HepG2 (cell line): Measurements from ENCODE around the gene CLIC3. TPM values are rescaled to one million over a fixed set of nuclear protein-coding genes. Genes with fewer than 3 reads are reported as not detected.

Experiments
- AHR ChIP-seq: IDR thresholded peaks from 2 replicates; pipeline ENCODE4 v1.6.1; 2018; ENCODE audit warnings: missing genetic modification reagents, missing compliant biosample characterization
- ARNT2 ChIP-seq: sonication (generic); formaldehyde crosslinking; IDR thresholded peaks from 2 replicates; pipeline ENCODE4 v1.8.0; 2022; ENCODE audit warnings: mild to moderate bottlenecking, low read depth, missing genetic modification reagents, moderate library complexity
- DRAP1 ChIP-seq: IDR thresholded peaks from 2 replicates; pipeline ENCODE4 v1.6.1; 2016; ENCODE audit warnings: missing genetic modification reagents, missing compliant biosample characterization
- HDAC1 ChIP-seq: sonication (generic); formaldehyde crosslinking; IDR thresholded peaks from 2 replicates; pipeline ENCODE4 v1.5.1; 2020; ENCODE audit warnings: mild to moderate bottlenecking, missing genetic modification reagents
- HMGXB4 ChIP-seq, 2 experiments: sonication (generic) in 1 of 2; formaldehyde crosslinking in 1 of 2; IDR thresholded peaks; 2 replicates each; pipeline versions ENCODE4 v1.4.0 to v1.6.1; 2018 to 2020; ENCODE audit warnings: missing genetic modification reagents in 2 of 2, borderline replicate concordance in 1 of 2, low read depth in 1 of 2, mild to moderate bottlenecking in 1 of 2, missing biosample characterization in 1 of 2
- HNF1B ChIP-seq: sonication (generic); formaldehyde crosslinking; IDR thresholded peaks from 2 replicates; pipeline ENCODE4 v1.5.1; 2020; ENCODE audit warnings: mild to moderate bottlenecking, moderate library complexity, missing genetic modification reagents
- KDM4B ChIP-seq: sonication (generic); formaldehyde crosslinking; IDR thresholded peaks from 2 replicates; pipeline ENCODE4 v1.4.0; 2020; ENCODE audit warnings: missing genetic modification reagents
- PCBP1 ChIP-seq: fragments of 200-400 bp; formaldehyde crosslinking; IDR thresholded peaks from 2 replicates; pipeline ENCODE4 v1.6.1; 2017; ENCODE audit warnings: mild to moderate bottlenecking, low read depth, low read length, borderline replicate concordance
- RAD21 ChIP-seq: fragments of 450-650 bp; formaldehyde crosslinking; IDR thresholded peaks from 2 replicates; pipeline ENCODE4 v1.5.0; 2020; ENCODE audit warnings: mild to moderate bottlenecking
- SMARCC2 ChIP-seq: fragments of 450-650 bp; IDR thresholded peaks from 2 replicates; pipeline ENCODE4 v1.6.1; 2017; ENCODE audit warnings: antibody characterized with exemption, mild to moderate bottlenecking
- STAG1 ChIP-seq: sonication (generic); formaldehyde crosslinking; IDR thresholded peaks from 2 replicates; pipeline ENCODE4 v1.4.0; 2020; ENCODE audit warnings: missing genetic modification reagents
- U2AF1 ChIP-seq: fragments of 200-400 bp; formaldehyde crosslinking; optimal IDR thresholded peaks from 2 replicates; pipeline ENCODE3; 2017; ENCODE audit warnings: mild to moderate bottlenecking, low read depth, low read length
- ZMYM4 ChIP-seq: sonication (generic); formaldehyde crosslinking; IDR thresholded peaks from 2 replicates; pipeline ENCODE4 v1.8.1; 2023; ENCODE audit warnings: mild to moderate bottlenecking, missing genetic modification reagents
- ZNF263 ChIP-seq: sonication (generic); formaldehyde crosslinking; IDR thresholded peaks from 2 replicates; pipeline ENCODE4 v1.4.0; 2020; ENCODE audit warnings: missing genetic modification reagents
- ZNF280D ChIP-seq: sonication (generic); formaldehyde crosslinking; IDR thresholded peaks from 2 replicates; pipeline ENCODE4 v1.5.1; 2020; ENCODE audit warnings: mild to moderate bottlenecking, missing genetic modification reagents
- ZNF710 ChIP-seq: sonication (generic); formaldehyde crosslinking; IDR thresholded peaks from 2 replicates; pipeline ENCODE4 v1.5.0; 2020; ENCODE audit warnings: mild to moderate bottlenecking, missing genetic modification reagents, borderline replicate concordance
- ZNF776 ChIP-seq: sonication (generic); formaldehyde crosslinking; IDR thresholded peaks from 2 replicates; pipeline ENCODE4 v1.4.0; 2020; ENCODE audit warnings: mild to moderate bottlenecking, missing genetic modification reagents
- ZNF792 ChIP-seq: IDR thresholded peaks from 2 replicates; pipeline ENCODE4 v1.6.1; 2016
- polyA plus RNA-seq, 8 experiments: library from polyadenylated mRNA; depleted of rRNA in 3 of 8; stranded (reverse) in 7 of 8; unstranded in 1 of 8; fragments of >200 nt; fragmentation: Illumina TruSeq in 4 of 8; extraction: Trizol in 4 of 8; gene quantifications; 2 replicates each; pipeline versions ENCODE4 v1.2.1 to v1.2.3, GENCODE V29; 2011 to 2016; ENCODE audit warnings: low read depth in 4 of 8, missing spikeins in 1 of 8, mixed read lengths in 1 of 8; ENCODE audit not compliant: insufficient read depth in 1 of 8
- total RNA-seq, 5 experiments: library from RNA; depleted of rRNA; stranded (reverse); fragments of >200 nt; fragmentation: Illumina TruSeq; extraction: Trizol; gene quantifications; 2 replicates each; pipeline ENCODE4 v1.2.3, GENCODE V29; 2016; ENCODE audit warnings: low read depth in 1 of 5

The CLIC3 gene
- total and polyA plus RNA-seq, 2 of the 13 experiments (the other 11 are each of a cell fraction or from before 2014, with no cell fraction given), result 0.51 to 1.5 TPM

- TF ChIP-seq HNF1B (CRISPR knock-in tag) (0 out of 2 replicates have a peak, but pooled peaks have one; percentile 27), PCBP1 (0 out of 2 replicates have a peak, but pooled peaks have one; percentile 38), ZNF792 (peak; percentile 43; the same call in 1 of the 2 replicates), DRAP1 (CRISPR knock-in tag) (no peak), ZMYM4 (CRISPR knock-in tag) (no peak), AHR (CRISPR knock-in tag) (0 out of 2 replicates have a peak, but pooled peaks have one; percentile 13), ZNF710 (CRISPR knock-in tag) (no peak), STAG1 (CRISPR knock-in tag) (peak; percentile 51), SMARCC2 (no peak), HMGXB4 (CRISPR knock-in tag; IDR thresholded peaks at IDR 0.05; ENCODE audit: borderline replicate concordance in 1 of 2, low read depth in 1 of 2) (peak; percentile 51 to 53; a peak in 3 of 4 replicates), KDM4B (CRISPR knock-in tag) (no peak), U2AF1 (peak; percentile 81), HDAC1 (CRISPR knock-in tag) (peak; percentile 11; the same call in 1 of the 2 replicates), ZNF776 (peak; percentile 58; the same call in 1 of the 2 replicates), RAD21 (CRISPR knock-in tag) (peak; percentile 33; the same call in 1 of the 2 replicates), ZNF280D (CRISPR knock-in tag) (no peak), ZNF263 (0 out of 2 replicates have a peak, but pooled peaks have one; percentile 16), ARNT2 (CRISPR knock-in tag) (no peak)
These were observed 32.9 kb upstream of the CLIC3 start (continued) for GRCh38 chr9:137029058-137029936.
